SH-SY5Y (cell line): ENCODE results near the gene DLL3.

Source experiments
- GATA2 ChIP-seq: IDR thresholded peaks from 2 replicates; pipeline ENCODE4 v1.6.1; 2011; ENCODE audit warnings: mild to moderate bottlenecking, low read depth, low read length
- GATA3 ChIP-seq: IDR thresholded peaks from 2 replicates; pipeline ENCODE4 v1.6.1; 2011; ENCODE audit warnings: low read depth, mild to moderate bottlenecking, low read length, moderate library complexity

The DLL3 gene

GRCh38 chr19:39554701-39555311, 56.1 kb downstream of the DLL3 start:
- TF ChIP-seq GATA3 (no peak), GATA2 (no peak)

GRCh38 chr19:39555883-39556282, 57.1 kb downstream of the DLL3 start:
- no peak for TF ChIP-seq GATA3
- no peak for TF ChIP-seq GATA2
